ENCODE measurements around the gene TNFSF10.

DNA sequence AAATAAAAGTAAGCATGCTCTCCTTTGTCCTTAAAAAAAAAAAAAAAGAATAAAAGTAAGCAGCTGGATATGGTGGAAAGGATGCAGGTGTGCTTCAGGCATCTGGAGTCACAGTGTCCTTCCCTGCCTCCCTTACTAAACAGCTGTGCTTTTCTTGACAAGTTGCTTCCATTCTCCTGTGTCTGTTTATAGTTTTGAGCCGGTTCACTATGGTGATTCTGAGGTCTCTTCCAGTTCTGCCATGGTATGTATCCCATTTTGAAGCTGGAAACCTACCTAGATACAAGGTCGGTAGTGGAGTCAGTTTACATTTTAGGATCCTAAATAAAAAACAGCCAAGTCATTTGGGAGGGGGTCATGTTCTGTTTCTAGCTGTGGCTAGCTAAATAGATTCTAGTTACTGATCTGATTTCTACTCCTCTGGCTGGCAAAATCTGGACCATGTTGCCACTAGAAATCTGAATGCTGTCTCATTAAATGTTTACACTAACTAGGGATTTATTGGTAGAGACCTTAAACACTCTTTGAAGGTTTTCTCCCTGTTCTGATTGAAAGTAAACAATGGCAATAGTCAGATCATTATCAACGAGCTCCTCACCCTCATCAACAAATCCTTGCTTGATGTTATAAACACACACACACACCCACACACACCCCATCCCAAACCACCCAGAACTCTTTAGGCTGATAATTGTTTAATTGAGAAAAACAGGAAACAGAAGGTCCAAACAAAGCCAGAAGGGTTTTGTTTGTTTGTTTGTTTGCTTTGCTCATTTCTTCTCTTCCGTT lies 7.9 kb downstream of the TNFSF10 start:
- no peak for TF ChIP-seq EP300 (IDR thresholded peaks at IDR 0.05; ENCODE audit: borderline replicate concordance in 1 of 2, low read depth in 2 of 2, low read length in 2 of 2)
- no peak for TF ChIP-seq YY1 (IDR thresholded peaks at IDR 0.05; ENCODE audit: low read depth, low read length)
- TF ChIP-seq, protein P1, sequence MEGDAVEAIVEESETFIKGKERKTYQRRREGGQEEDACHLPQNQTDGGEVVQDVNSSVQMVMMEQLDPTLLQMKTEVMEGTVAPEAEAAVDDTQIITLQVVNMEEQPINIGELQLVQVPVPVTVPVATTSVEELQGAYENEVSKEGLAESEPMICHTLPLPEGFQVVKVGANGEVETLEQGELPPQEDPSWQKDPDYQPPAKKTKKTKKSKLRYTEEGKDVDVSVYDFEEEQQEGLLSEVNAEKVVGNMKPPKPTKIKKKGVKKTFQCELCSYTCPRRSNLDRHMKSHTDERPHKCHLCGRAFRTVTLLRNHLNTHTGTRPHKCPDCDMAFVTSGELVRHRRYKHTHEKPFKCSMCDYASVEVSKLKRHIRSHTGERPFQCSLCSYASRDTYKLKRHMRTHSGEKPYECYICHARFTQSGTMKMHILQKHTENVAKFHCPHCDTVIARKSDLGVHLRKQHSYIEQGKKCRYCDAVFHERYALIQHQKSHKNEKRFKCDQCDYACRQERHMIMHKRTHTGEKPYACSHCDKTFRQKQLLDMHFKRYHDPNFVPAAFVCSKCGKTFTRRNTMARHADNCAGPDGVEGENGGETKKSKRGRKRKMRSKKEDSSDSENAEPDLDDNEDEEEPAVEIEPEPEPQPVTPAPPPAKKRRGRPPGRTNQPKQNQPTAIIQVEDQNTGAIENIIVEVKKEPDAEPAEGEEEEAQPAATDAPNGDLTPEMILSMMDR (IDR thresholded peaks at IDR 0.05; ENCODE audit: control extremely low read depth in 1 of 3, insufficient read depth in 1 of 3, low read depth in 1 of 3, low read length in 3 of 3) = no peak
- no peak for TF ChIP-seq PHF8 (conservative IDR thresholded peaks at IDR 0.05; ENCODE audit: low read depth, low read length)
- TF ChIP-seq EZH2 (IDR thresholded peaks at IDR 0.05; ENCODE audit: low read depth, low read length, severe bottlenecking) = no peak
- no peak for TF ChIP-seq GTF2F1 (IDR thresholded peaks at IDR 0.05; ENCODE audit: borderline replicate concordance, low read depth, low read length)
- no peak for TF ChIP-seq POLR2A (IDR thresholded peaks at IDR 0.05; ENCODE audit: control extremely low read depth in 1 of 2, low read depth in 2 of 2, low read length in 2 of 2)
- no peak for TF ChIP-seq CREB1 (IDR thresholded peaks at IDR 0.05)
- TF ChIP-seq, protein P2, sequence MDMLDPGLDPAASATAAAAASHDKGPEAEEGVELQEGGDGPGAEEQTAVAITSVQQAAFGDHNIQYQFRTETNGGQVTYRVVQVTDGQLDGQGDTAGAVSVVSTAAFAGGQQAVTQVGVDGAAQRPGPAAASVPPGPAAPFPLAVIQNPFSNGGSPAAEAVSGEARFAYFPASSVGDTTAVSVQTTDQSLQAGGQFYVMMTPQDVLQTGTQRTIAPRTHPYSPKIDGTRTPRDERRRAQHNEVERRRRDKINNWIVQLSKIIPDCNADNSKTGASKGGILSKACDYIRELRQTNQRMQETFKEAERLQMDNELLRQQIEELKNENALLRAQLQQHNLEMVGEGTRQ (IDR thresholded peaks at IDR 0.05; ENCODE audit: low read length) = no peak
- TF ChIP-seq TAF1 (IDR thresholded peaks at IDR 0.05; ENCODE audit: low read depth, low read length) = no peak

All from H1 (cell line).